ENCODE data around the gene ARAP2. TPM values are rescaled to one million over a fixed set of nuclear protein-coding genes. Genes with fewer than 3 reads are reported as not detected.

ARAP2 gene
- polyA plus RNA-seq, 1 experiment = not detected

GRCh38 chr4:36159208-36159607 lies 85.1 kb downstream of the ARAP2 start:
- ChIA-PET CTCF (no interaction called here), POLR2A (no interaction called here)
- Histone ChIP-seq H3K27me3 (ENCODE audit: control insufficient read depth, insufficient read depth, low read length) (no peaks in the 10 kb centered on the region), H3K36me3 (ENCODE audit: control insufficient read depth, insufficient read depth, low read length) (no peaks in the 10 kb centered on the region), H3K4me3 (ENCODE audit: low read depth, low read length) (no peak overlapping the region)
- no peak for TF ChIP-seq CTCF (IDR thresholded peaks at IDR 0.05; ENCODE audit: insufficient read depth, low read depth, low read length)
- no peak for DNase-seq (ENCODE audit: low read depth)

DNA sequence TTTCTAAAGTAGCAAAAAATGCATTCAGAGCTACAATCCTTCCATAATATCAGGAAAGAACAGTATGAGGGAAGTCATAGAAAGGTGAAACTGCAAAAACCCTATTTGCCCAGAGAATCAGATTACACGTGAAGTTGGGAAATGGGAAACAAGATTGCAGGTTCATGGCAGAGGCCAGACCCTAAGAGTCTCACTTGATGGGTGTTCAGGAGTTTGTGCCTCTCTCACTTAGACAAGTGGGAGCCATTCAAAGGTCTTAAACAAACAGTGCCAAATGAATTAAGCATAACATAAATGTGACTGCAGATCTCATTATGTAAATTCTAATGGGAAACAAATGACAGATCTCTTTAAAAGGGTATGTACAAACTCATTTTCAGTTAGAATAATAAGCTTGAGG lies 91.6 kb downstream of the ARAP2 start:
- no peak for TF ChIP-seq CTCF (IDR thresholded peaks at IDR 0.05; ENCODE audit: insufficient read depth, low read depth, low read length)
- H3K36me3 ChIP-seq (ENCODE audit: control insufficient read depth, insufficient read depth, low read length) = no peaks in the 10 kb centered on the region
- CTCF ChIA-PET = no interaction called here
- no peak for DNase-seq (ENCODE audit: low read depth)
- no peak overlapping the region for H3K4me3 ChIP-seq (ENCODE audit: low read depth, low read length)
- no peaks in the 10 kb centered on the region for H3K27me3 ChIP-seq (ENCODE audit: control insufficient read depth, insufficient read depth, low read length)
- POLR2A ChIA-PET = no interaction called here

- no peak for DNase-seq (ENCODE audit: low read depth)
- Histone ChIP-seq H3K27me3 (ENCODE audit: control insufficient read depth, insufficient read depth, low read length) (no peaks in the 10 kb centered on the region), H3K4me3 (ENCODE audit: low read depth, low read length) (no peak overlapping the region), H3K36me3 (ENCODE audit: control insufficient read depth, insufficient read depth, low read length) (no peaks in the 10 kb centered on the region)
- TF ChIP-seq CTCF (IDR thresholded peaks at IDR 0.05; ENCODE audit: insufficient read depth, low read depth, low read length) = no peak
- CTCF ChIA-PET = no interaction called here
- POLR2A ChIA-PET = no interaction called here
Observed at GRCh38 chr4:36142504-36142903, 101.8 kb downstream of the ARAP2 start.

GRCh38 chr4:36141186-36141585 lies 103.1 kb downstream of the ARAP2 start:
- CTCF ChIA-PET = no interaction called here
- no peak for TF ChIP-seq CTCF (IDR thresholded peaks at IDR 0.05; ENCODE audit: insufficient read depth, low read depth, low read length)

GRCh38 chr4:36140421-36140820 lies 103.9 kb downstream of the ARAP2 start:
- POLR2A ChIA-PET = no interaction called here
- H3K27me3 ChIP-seq (ENCODE audit: control insufficient read depth, insufficient read depth, low read length) = no peaks in the 10 kb centered on the region
- no peaks in the 10 kb centered on the region for H3K36me3 ChIP-seq (ENCODE audit: control insufficient read depth, insufficient read depth, low read length)
- H3K4me3 ChIP-seq (ENCODE audit: low read depth, low read length) = no peak overlapping the region
- CTCF ChIA-PET = no interaction called here
- DNase-seq (ENCODE audit: low read depth) = no peak
- no peak for TF ChIP-seq CTCF (IDR thresholded peaks at IDR 0.05; ENCODE audit: insufficient read depth, low read depth, low read length)

More at GRCh38 chr4:36141186-36141585, 103.1 kb downstream of the ARAP2 start:
- no peak overlapping the region for H3K4me3 ChIP-seq (ENCODE audit: low read depth, low read length)
- H3K36me3 ChIP-seq (ENCODE audit: control insufficient read depth, insufficient read depth, low read length) = no peaks in the 10 kb centered on the region
- POLR2A ChIA-PET = no interaction called here
- no peak for DNase-seq (ENCODE audit: low read depth)
- no peaks in the 10 kb centered on the region for H3K27me3 ChIP-seq (ENCODE audit: control insufficient read depth, insufficient read depth, low read length)

All from BJ (cell line).